WI38 (cell line): ENCODE measurements around the gene ENO2.

Experiments
- H3K4me3 ChIP-seq: 2 replicates; pipeline ENCODE4 v1.5.1; 2011; ENCODE audit warnings: low read depth, mild to moderate bottlenecking, control low read depth, low read length
- CTCF ChIP-seq: IDR thresholded peaks from 2 replicates; pipeline ENCODE4 v1.5.1; 2012; ENCODE audit warnings: low read depth, mild to moderate bottlenecking, control low read depth, low read length

The ENO2 gene

DNA sequence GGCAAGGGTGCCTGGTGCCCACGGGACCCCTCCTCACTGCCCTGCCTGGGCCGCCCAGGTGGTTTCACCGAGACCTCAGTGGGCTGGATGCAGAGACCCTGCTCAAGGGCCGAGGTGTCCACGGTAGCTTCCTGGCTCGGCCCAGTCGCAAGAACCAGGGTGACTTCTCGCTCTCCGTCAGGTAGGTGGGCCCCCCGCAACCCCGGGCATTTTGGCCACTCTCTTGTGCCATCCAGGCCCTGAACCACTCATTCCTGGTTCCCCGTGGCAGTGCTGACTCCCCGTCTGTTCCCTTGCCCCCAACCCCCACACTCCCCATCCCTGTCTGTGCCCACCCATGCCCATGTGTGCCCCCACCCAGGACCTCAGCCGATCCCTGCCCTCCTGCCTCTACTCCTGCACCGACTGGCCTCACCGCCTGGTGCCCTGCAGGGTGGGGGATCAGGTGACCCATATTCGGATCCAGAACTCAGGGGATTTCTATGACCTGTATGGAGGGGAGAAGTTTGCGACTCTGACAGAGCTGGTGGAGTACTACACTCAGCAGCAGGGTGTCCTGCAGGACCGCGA lies 37.3 kb downstream of the ENO2 start:
- no peak for TF ChIP-seq CTCF
- H3K4me3 ChIP-seq: no peak overlapping the region

- no peak overlapping the region for H3K4me3 ChIP-seq
- TF ChIP-seq CTCF: no peak
Measured at GRCh38 chr12:6952121-6952862, 37.9 kb downstream of the ENO2 start.

- no peak overlapping the region for H3K4me3 ChIP-seq
- no peak for TF ChIP-seq CTCF
Measured at GRCh38 chr12:6952863-6953441, 38.6 kb downstream of the ENO2 start.

DNA sequence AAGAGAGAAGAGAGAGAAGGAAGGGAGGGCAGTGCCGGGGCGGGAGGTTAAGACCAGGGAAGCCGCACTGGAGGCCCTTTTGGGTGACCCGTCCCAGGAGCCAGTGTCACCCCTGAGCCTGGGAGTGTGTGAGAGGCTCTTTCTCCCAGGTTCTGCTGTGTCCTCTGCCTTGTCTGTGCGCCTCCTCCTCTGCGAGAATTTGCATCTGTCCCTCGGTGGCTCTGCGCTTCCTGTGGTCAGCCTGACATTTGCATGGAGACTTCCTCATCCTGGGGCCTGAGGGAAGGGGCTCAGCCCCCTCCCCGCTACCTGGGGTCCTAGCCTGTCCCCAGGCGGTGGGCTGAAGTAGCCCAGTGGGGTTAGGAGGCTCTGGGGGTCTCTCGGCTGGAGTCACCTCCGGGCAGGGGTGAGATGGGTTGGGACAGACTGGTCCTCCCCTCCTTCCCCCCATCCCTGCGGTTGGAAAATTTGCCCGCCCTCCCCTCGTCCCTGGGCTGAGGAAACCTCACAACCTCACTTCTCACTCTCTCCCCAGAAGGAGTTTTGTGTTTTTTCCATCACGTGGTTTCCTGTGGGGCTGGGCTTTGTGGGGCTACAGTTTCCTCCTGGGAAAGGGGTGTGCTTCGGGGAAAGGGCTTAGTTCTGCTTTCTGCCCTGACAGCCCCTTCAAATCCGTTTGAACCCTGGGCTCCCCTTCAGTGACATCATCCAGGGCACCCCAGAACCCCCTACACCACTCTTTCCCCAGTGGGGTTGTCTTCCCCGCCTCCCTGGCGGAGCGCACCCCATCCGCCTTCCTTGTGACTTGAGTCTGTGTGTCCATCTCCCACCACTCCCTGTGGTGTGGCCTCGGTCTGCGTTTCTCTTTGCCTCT lies 39.3 kb downstream of the ENO2 start:
- no peak for TF ChIP-seq CTCF
- H3K4me3 ChIP-seq: no peak overlapping the region

- no peak overlapping the region for H3K4me3 ChIP-seq
- no peak for TF ChIP-seq CTCF
Measured at GRCh38 chr12:6954316-6955107, 40.1 kb downstream of the ENO2 start.

DNA sequence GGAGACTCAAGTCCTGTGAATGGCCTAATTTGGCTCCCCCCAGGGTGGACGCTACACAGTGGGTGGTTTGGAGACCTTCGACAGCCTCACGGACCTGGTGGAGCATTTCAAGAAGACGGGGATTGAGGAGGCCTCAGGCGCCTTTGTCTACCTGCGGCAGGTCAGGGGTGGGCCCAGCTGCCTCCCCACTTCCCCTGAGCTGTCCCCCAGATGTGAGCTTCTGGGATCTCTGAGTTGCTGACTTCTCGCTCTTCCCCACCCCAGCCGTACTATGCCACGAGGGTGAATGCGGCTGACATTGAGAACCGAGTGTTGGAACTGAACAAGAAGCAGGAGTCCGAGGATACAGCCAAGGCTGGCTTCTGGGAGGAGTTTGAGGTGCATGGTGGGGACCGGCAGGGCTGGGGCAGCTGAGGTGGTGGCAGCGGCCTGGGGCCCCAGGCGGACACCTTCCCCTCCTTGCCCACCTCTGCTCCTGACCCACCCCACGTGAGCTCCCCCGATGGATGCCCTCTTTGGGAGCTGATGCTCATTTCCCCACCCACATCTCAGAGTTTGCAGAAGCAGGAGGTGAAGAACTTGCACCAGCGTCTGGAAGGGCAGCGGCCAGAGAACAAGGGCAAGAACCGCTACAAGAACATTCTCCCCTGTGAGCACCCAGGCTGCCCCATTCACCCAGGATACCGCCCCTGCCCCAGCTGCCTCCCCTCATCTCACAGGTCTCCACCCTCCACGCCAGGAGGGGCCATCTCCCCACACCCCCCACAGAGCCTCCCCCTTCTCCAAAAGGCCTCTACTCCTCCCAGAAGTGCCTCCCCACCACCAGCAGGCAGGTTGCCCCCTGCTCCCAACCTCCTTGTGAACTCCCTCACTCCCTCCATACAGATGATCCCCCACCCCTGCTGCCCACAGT lies 41.0 kb downstream of the ENO2 start:
- H3K4me3 ChIP-seq: no peak overlapping the region
- TF ChIP-seq CTCF: no peak
